Measurements from ENCODE around the gene SH3RF3.
A peak's percentile ranks its signal among the peaks of the same experiment; 100 is the strongest.

DNA sequence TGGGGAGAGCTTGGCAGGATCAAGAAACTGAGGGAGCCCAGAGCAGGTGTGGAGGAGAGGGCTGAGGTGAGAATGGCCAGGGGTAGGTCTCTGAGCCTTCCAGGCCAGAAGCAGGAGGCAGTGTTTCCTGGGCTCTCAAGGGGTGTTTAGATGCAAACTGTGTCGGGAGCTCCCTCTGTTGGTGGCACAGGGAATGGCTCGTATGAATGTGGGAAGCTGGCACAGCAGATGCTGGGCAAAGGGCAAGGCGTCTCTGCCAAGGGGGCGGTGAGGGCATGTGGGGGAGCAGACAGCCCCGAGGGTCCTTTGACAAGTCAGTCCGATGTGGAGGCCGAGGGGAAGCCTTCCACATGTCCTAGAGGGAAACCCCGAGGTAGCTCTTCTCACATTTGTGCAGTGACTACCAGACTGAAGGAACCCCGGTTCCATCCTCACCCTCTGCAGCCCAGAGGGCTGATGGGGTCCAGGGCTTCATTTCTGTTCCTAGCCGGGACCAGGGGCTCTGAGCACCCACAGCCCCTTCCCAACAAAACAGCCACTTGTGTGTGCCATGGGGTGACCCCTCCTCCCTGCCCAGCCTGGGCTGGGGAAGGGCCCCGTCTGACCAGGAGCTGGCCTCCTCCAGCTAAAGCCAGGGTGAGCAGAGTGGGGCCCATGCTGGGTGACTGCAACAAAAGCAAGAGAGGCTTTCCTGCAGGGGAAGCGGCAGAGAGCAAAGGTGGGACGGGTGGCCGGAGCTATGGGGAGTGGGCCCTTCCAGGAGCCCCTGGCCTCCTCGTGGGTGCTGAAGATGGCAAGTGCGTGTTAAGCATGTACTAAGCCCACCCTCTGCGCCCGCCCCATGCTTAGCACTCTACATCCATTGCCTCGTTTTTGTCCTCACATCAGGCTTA lies 381.4 kb downstream of the SH3RF3 start:
- TF ChIP-seq, protein P1, sequence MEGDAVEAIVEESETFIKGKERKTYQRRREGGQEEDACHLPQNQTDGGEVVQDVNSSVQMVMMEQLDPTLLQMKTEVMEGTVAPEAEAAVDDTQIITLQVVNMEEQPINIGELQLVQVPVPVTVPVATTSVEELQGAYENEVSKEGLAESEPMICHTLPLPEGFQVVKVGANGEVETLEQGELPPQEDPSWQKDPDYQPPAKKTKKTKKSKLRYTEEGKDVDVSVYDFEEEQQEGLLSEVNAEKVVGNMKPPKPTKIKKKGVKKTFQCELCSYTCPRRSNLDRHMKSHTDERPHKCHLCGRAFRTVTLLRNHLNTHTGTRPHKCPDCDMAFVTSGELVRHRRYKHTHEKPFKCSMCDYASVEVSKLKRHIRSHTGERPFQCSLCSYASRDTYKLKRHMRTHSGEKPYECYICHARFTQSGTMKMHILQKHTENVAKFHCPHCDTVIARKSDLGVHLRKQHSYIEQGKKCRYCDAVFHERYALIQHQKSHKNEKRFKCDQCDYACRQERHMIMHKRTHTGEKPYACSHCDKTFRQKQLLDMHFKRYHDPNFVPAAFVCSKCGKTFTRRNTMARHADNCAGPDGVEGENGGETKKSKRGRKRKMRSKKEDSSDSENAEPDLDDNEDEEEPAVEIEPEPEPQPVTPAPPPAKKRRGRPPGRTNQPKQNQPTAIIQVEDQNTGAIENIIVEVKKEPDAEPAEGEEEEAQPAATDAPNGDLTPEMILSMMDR (IDR thresholded peaks at IDR 0.05; ENCODE audit: insufficient read depth, low read depth, low read length): peak; percentile 92
- TF ChIP-seq EZH2 (IDR thresholded peaks at IDR 0.05; ENCODE audit: insufficient read depth, low read length): no peak
